GM12878 (cell line): ENCODE measurements around the gene SCMH1. TPM values are rescaled to one million over a fixed set of nuclear protein-coding genes. Genes with fewer than 3 reads are reported as not detected.
A peak's percentile ranks its signal among the peaks of the same experiment; 100 is the strongest.

Source experiments
- ATAC-seq: fragments of 200-7000 bp; cut with Tn5 transposase; 3 replicates; pipeline ENCODE4 v1.9.1; 2020; ENCODE audit warnings: mild to moderate bottlenecking, moderate library complexity
- BruUV-seq: library from RNA; stranded (reverse); fragments of 400-500 nt; replicated peaks from 2 replicates; lab custom pipeline; 2021; lab: Mats Ljungman, UMichigan
- CTCF ChIA-PET: fragments of 300-600 bp; sonication (Branson Sonifier 250); formaldehyde crosslinking; extraction: SDS; loops from one replicate; lab custom pipeline; 2021; ENCODE audit warnings: inconsistent platforms; lab: Yijun Ruan, JAX
- POLR2A ChIA-PET: fragments of 350-600 bp; formaldehyde crosslinking; extraction: SDS; loops from one replicate; lab custom pipeline; 2021; ENCODE audit warnings: inconsistent platforms; lab: Charles Lee
- RAD21 ChIA-PET: fragments of 300-600 bp; sonication (Branson Sonifier 250); formaldehyde crosslinking; loops from one replicate; lab custom pipeline; 2023; ENCODE audit warnings: antibody characterized with exemption; ENCODE audit not compliant: unreplicated experiment; lab: Charles Lee
- SMC1A ChIA-PET: fragments of 300-600 bp; sonication (Branson Sonifier 250); formaldehyde crosslinking; loops from one replicate; lab custom pipeline; 2023; ENCODE audit not compliant: unreplicated experiment, uncharacterized antibody; lab: Charles Lee
- DNase-seq: peaks from one replicate; pipeline ENCODE4 v3.0.0-alpha.2; 2011; ENCODE audit warnings: low read depth, low spot score
- FAIRE-seq: peaks from 3 replicates; lab custom pipeline; 2011; peaks lifted over from hg19 to GRCh38; lab: Jason Lieb, UNC
- H2AFZ ChIP-seq: 2 replicates; pipeline ENCODE4 v1.6.0; 2011; ENCODE audit warnings: low read depth, low read length, control low read depth; ENCODE audit not compliant: control insufficient read depth
- H3K27ac ChIP-seq: 2 replicates; pipeline ENCODE4 v1.5.1; 2011; ENCODE audit warnings: control low read depth; ENCODE audit not compliant: control insufficient read depth, insufficient read depth
- H3K27me3 ChIP-seq, 2 experiments: replicated peaks in 1 of 2; 2 replicates each; pipeline versions ENCODE4 v1.6.0 to v1.6.1; 2011; ENCODE audit warnings: low read length in 1 of 2; ENCODE audit not compliant: control insufficient read depth in 2 of 2, insufficient read depth in 2 of 2
- H3K36me3 ChIP-seq, 2 experiments: 2 replicates each; pipeline ENCODE4 v1.5.1; 2011; ENCODE audit warnings: low read length in 1 of 2; ENCODE audit not compliant: control insufficient read depth in 2 of 2, insufficient read depth in 2 of 2
- H3K4me1 ChIP-seq: 2 replicates; pipeline ENCODE4 v1.6.1; 2011; ENCODE audit warnings: mild to moderate bottlenecking, low read length, moderate library complexity, mixed read lengths; ENCODE audit not compliant: control insufficient read depth, insufficient read depth
- H3K4me2 ChIP-seq: 2 replicates; pipeline ENCODE4 v1.6.0; 2011; ENCODE audit warnings: control low read depth; ENCODE audit not compliant: control insufficient read depth, insufficient read depth
- H3K4me3 ChIP-seq: fragments of 200-600 bp; sonication (generic); 2 replicates; pipeline ENCODE4 v1.5.1; 2016
- H3K79me2 ChIP-seq: 2 replicates; pipeline ENCODE4 v1.6.0; 2011; ENCODE audit warnings: low read length; ENCODE audit not compliant: control insufficient read depth, insufficient read depth
- H3K9ac ChIP-seq: 2 replicates; pipeline ENCODE4 v1.8.0; 2011; ENCODE audit warnings: low read length, control low read depth, mixed read lengths; ENCODE audit not compliant: control insufficient read depth, insufficient read depth
- H3K9me3 ChIP-seq: replicated peaks from 3 replicates; pipeline ENCODE4 v1.5.1; 2011; ENCODE audit warnings: mild to moderate bottlenecking, low read length; ENCODE audit not compliant: control insufficient read depth, insufficient read depth
- H4K20me1 ChIP-seq: 2 replicates; pipeline ENCODE4 v1.6.0; 2011; ENCODE audit not compliant: control insufficient read depth, insufficient read depth
- CBFB ChIP-seq: IDR thresholded peaks from 2 replicates; pipeline ENCODE4 v1.6.1; 2016; ENCODE audit warnings: antibody characterized with exemption, low read depth
- CEBPB ChIP-seq, 2 experiments: fragments of 150-350 bp in 1 of 2; IDR thresholded peaks; 2 replicates each; pipeline ENCODE4 v1.6.1; 2012 to 2014; ENCODE audit warnings: low read depth in 2 of 2, low read length in 2 of 2, borderline replicate concordance in 1 of 2, inconsistent platforms in 1 of 2
- CHD1 ChIP-seq: IDR thresholded peaks from 2 replicates; pipeline ENCODE4 v1.6.1; 2012; ENCODE audit warnings: low read depth, low read length, improper control_type of control experiment
- HCFC1 ChIP-seq: fragments of 150-350 bp; IDR thresholded peaks from 2 replicates; pipeline ENCODE4 v1.6.1; 2014; ENCODE audit warnings: low read length
- JUNB ChIP-seq: IDR thresholded peaks from 2 replicates; pipeline ENCODE4 v1.6.1; 2016; ENCODE audit warnings: antibody characterized with exemption, mild to moderate bottlenecking
- KLF5 ChIP-seq: fragments of 450-650 bp; IDR thresholded peaks from 2 replicates; pipeline ENCODE4 v1.6.1; 2014; ENCODE audit warnings: mild to moderate bottlenecking; ENCODE audit not compliant: partially characterized antibody
- NFIC ChIP-seq: IDR thresholded peaks from 2 replicates; pipeline ENCODE4 v1.6.1; 2012; ENCODE audit warnings: low read depth, mild to moderate bottlenecking, inconsistent platforms, low read length, moderate library complexity
- RB1 ChIP-seq: fragments of 450-650 bp; formaldehyde crosslinking; IDR thresholded peaks from 2 replicates; pipeline ENCODE4 v1.6.1; 2017; ENCODE audit warnings: mild to moderate bottlenecking, borderline replicate concordance
- RFX5 ChIP-seq: IDR thresholded peaks from 2 replicates; pipeline ENCODE4 v1.6.1; 2011; ENCODE audit warnings: low read depth, low read length, improper control_type of control experiment
- RUNX3 ChIP-seq: IDR thresholded peaks from 2 replicates; pipeline ENCODE4 v1.6.1; 2012; ENCODE audit warnings: low read length, inconsistent platforms
- SMAD1 ChIP-seq: fragments of 450-650 bp; IDR thresholded peaks from 2 replicates; pipeline ENCODE4 v1.6.1; 2018; ENCODE audit warnings: mild to moderate bottlenecking, low read depth; ENCODE audit not compliant: partially characterized antibody
- SMARCA5 ChIP-seq: fragments of 450-650 bp; IDR thresholded peaks from 2 replicates; pipeline ENCODE4 v1.6.1; 2017; ENCODE audit warnings: mild to moderate bottlenecking
- SRF ChIP-seq, 2 experiments: IDR thresholded peaks; 2 replicates each; pipeline ENCODE4 v1.6.1; 2011; ENCODE audit warnings: low read depth in 2 of 2, low read length in 2 of 2, mild to moderate bottlenecking in 1 of 2, moderate library complexity in 1 of 2
- SUZ12 ChIP-seq: fragments of 200-600 bp; sonication (generic); IDR thresholded peaks from one replicate; pipeline ENCODE4 v1.6.1; 2018; ENCODE audit warnings: antibody characterized with exemption, mild to moderate bottlenecking; ENCODE audit not compliant: unreplicated experiment
- TARDBP ChIP-seq: IDR thresholded peaks from 2 replicates; pipeline ENCODE4 v1.6.1; 2016; ENCODE audit warnings: borderline replicate concordance
- TCF3 ChIP-seq: IDR thresholded peaks from 2 replicates; pipeline ENCODE4 v1.6.1; 2012; ENCODE audit warnings: low read depth, mild to moderate bottlenecking, low read length, borderline replicate concordance; ENCODE audit not compliant: insufficient read depth
- WRNIP1 ChIP-seq: IDR thresholded peaks from 2 replicates; pipeline ENCODE4 v1.6.1; 2011; ENCODE audit warnings: low read depth, low read length, improper control_type of control experiment, borderline replicate concordance
- WGBS: methylation state at CpG from one replicate; pipeline ENCODE4 v1.1.6; 2016; ENCODE audit warnings: low lambda C conversion rate; ENCODE audit not compliant: insufficient replicate concordance, insufficient coverage; ENCODE audit errors: missing lambda C conversion rate; 5-methylcytosine and 5-hydroxymethylcytosine counted together
- in situ Hi-C: fragments of 300-500 bp; cut with MboI; formaldehyde crosslinking; loops from 9 replicates; pipeline ENCODE4 v1.14.3; 2018; ENCODE audit warnings: mixed read lengths
- intact Hi-C: fragments of 100-400 bp; cut with micrococcal nuclease; formaldehyde crosslinking; loops from one replicate; pipeline ENCODE4 v1.14.2; 2022; ENCODE audit not compliant: unreplicated experiment
- polyA plus RNA-seq, 11 experiments: library from polyadenylated mRNA; depleted of rRNA in 4 of 11; unstranded in 6 of 11; stranded (reverse) in 5 of 11; fragments of >200 nt; fragmentation: Nextera tagmentation in 4 of 11; fragmentation: Illumina TruSeq in 1 of 11; extraction: Ambion mirVana in 4 of 11; extraction: Trizol in 1 of 11; gene quantifications; 1 replicate in 1 of 11; 2 replicates in 10 of 11; pipeline versions ENCODE4 v1.2.1 to v1.2.3, GENCODE V29; 2011 to 2016; ENCODE audit warnings: inconsistent platforms in 2 of 11, missing spikeins in 2 of 11, low read depth in 1 of 11
- total RNA-seq, 4 experiments: library from RNA; depleted of rRNA in 3 of 4; stranded (reverse); fragments of >200 nt in 3 of 4; fragmentation: Illumina TruSeq in 1 of 4; extraction: Trizol in 1 of 4; gene quantifications; 2 replicates each; pipeline versions ENCODE4 v1.2.1 to v1.2.3, GENCODE V29; 2013 to 2021
- TF ChIP-seq, protein P1 (sequence below): fragments of 450-650 bp; IDR thresholded peaks from 2 replicates; pipeline ENCODE4 v1.6.1; 2014; ENCODE audit warnings: mild to moderate bottlenecking
- TF ChIP-seq, protein P2 (sequence below): fragments of 450-650 bp; IDR thresholded peaks from 2 replicates; pipeline ENCODE4 v1.6.1; 2017; ENCODE audit warnings: low read depth, mild to moderate bottlenecking, moderate library complexity
- TF ChIP-seq, protein P3 (sequence below): IDR thresholded peaks from 2 replicates; pipeline ENCODE4 v1.6.1; 2012; ENCODE audit warnings: mild to moderate bottlenecking, low read depth, low read length

The SCMH1 gene
- total and polyA plus RNA-seq, 10 of the 15 experiments (the other 5 are each of a cell fraction or from before 2014, with no cell fraction given): 7.5 to 44.1 (median 27.8) TPM

GRCh38 chr1:41222496-41222895, 19.6 kb downstream of the SCMH1 start:
- RAD21 ChIA-PET: no interaction called here
- TF ChIP-seq KLF5 (no peak), CBFB (no peak), SMAD1 (no peak), NFIC (no peak), CEBPB (IDR thresholded peaks at IDR 0.05; ENCODE audit: borderline replicate concordance in 1 of 2, low read depth in 2 of 2, low read length in 2 of 2) (0 out of 4 replicates have a peak, but pooled peaks of 1 of the 2 experiments have one; percentile 42), RFX5 (no peak), TCF3 (no peak), RUNX3 (peak; percentile 7; the same call in 1 of the 2 replicates), JUNB (peak; percentile 23; the same call in 1 of the 2 replicates), SUZ12 (no peak), RB1 (no peak), TARDBP (no peak), CHD1 (no peak), SMARCA5 (no peak), SRF (IDR thresholded peaks at IDR 0.05; ENCODE audit: low read depth in 2 of 2, low read length in 2 of 2) (no peak), WRNIP1 (no peak), HCFC1 (no peak)
- TF ChIP-seq, protein P1, sequence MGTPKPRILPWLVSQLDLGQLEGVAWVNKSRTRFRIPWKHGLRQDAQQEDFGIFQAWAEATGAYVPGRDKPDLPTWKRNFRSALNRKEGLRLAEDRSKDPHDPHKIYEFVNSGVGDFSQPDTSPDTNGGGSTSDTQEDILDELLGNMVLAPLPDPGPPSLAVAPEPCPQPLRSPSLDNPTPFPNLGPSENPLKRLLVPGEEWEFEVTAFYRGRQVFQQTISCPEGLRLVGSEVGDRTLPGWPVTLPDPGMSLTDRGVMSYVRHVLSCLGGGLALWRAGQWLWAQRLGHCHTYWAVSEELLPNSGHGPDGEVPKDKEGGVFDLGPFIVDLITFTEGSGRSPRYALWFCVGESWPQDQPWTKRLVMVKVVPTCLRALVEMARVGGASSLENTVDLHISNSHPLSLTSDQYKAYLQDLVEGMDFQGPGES: no peak
- TF ChIP-seq, protein P2, sequence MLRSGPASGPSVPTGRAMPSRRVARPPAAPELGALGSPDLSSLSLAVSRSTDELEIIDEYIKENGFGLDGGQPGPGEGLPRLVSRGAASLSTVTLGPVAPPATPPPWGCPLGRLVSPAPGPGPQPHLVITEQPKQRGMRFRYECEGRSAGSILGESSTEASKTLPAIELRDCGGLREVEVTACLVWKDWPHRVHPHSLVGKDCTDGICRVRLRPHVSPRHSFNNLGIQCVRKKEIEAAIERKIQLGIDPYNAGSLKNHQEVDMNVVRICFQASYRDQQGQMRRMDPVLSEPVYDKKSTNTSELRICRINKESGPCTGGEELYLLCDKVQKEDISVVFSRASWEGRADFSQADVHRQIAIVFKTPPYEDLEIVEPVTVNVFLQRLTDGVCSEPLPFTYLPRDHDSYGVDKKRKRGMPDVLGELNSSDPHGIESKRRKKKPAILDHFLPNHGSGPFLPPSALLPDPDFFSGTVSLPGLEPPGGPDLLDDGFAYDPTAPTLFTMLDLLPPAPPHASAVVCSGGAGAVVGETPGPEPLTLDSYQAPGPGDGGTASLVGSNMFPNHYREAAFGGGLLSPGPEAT: 0 out of 2 replicates have a peak, but pooled peaks have one; percentile 21
- TF ChIP-seq, protein P3, sequence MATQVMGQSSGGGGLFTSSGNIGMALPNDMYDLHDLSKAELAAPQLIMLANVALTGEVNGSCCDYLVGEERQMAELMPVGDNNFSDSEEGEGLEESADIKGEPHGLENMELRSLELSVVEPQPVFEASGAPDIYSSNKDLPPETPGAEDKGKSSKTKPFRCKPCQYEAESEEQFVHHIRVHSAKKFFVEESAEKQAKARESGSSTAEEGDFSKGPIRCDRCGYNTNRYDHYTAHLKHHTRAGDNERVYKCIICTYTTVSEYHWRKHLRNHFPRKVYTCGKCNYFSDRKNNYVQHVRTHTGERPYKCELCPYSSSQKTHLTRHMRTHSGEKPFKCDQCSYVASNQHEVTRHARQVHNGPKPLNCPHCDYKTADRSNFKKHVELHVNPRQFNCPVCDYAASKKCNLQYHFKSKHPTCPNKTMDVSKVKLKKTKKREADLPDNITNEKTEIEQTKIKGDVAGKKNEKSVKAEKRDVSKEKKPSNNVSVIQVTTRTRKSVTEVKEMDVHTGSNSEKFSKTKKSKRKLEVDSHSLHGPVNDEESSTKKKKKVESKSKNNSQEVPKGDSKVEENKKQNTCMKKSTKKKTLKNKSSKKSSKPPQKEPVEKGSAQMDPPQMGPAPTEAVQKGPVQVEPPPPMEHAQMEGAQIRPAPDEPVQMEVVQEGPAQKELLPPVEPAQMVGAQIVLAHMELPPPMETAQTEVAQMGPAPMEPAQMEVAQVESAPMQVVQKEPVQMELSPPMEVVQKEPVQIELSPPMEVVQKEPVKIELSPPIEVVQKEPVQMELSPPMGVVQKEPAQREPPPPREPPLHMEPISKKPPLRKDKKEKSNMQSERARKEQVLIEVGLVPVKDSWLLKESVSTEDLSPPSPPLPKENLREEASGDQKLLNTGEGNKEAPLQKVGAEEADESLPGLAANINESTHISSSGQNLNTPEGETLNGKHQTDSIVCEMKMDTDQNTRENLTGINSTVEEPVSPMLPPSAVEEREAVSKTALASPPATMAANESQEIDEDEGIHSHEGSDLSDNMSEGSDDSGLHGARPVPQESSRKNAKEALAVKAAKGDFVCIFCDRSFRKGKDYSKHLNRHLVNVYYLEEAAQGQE: no peak

More at GRCh38 chr1:41222496-41222895, 19.6 kb downstream of the SCMH1 start:
- H3K79me2 ChIP-seq: peaks cover 44% of the 10 kb centered on the region
- in situ Hi-C loops: no loop called here
- 86% methylated on average over 2 of the region's 2 CpGs for WGBS
- no peak for DNase-seq
- BruUV-seq: no TSS peak
- no peak overlapping the region for H2AFZ ChIP-seq
- peak; percentile 96 for ATAC-seq
- FAIRE-seq: peak; percentile 90
- no peaks in the 10 kb centered on the region; a peak in 1 of 4 replicates for H3K36me3 ChIP-seq
- H3K27ac ChIP-seq: peak overlapping the region; percentile 27; the same call in 1 of the 2 replicates
- POLR2A ChIA-PET: no interaction called here
- H3K9me3 ChIP-seq: peaks cover 11% of the 10 kb centered on the region
- no peaks in the 10 kb centered on the region for H3K27me3 ChIP-seq
- H3K4me3 ChIP-seq: 0 out of 2 replicates have a peak overlapping the region, but pooled peaks have one; percentile 27
- peaks cover 10% of the 10 kb centered on the region; the same call in 1 of the 2 replicates for H3K4me1 ChIP-seq
- SMC1A ChIA-PET: no interaction called here
- peak overlapping the region; percentile 75 for H3K4me2 ChIP-seq
- H3K9ac ChIP-seq: no peak overlapping the region
- CTCF ChIA-PET: no interaction called here
- no peaks in the 10 kb centered on the region for H4K20me1 ChIP-seq
- intact Hi-C loops: no loop called here
